GM10266 (cell line): ENCODE measurements around the gene L1TD1.
"Not testable (repeated sequence)": the region's sequence is repeated elsewhere in the genome, so short reads cannot be mapped to it uniquely, and the experiment has no call there.

Experiments
- DNase-seq: peaks from one replicate; pipeline ENCODE4 v3.0.0; 2012; ENCODE audit errors: extremely low spot score
- TF ChIP-seq, protein P1 (sequence below): IDR thresholded peaks from 2 replicates; pipeline ENCODE4 v1.5.1; 2012; ENCODE audit warnings: mild to moderate bottlenecking, low read depth; ENCODE audit not compliant: control insufficient read depth, insufficient read depth; ENCODE audit errors: missing control alignments

L1TD1 gene

DNA sequence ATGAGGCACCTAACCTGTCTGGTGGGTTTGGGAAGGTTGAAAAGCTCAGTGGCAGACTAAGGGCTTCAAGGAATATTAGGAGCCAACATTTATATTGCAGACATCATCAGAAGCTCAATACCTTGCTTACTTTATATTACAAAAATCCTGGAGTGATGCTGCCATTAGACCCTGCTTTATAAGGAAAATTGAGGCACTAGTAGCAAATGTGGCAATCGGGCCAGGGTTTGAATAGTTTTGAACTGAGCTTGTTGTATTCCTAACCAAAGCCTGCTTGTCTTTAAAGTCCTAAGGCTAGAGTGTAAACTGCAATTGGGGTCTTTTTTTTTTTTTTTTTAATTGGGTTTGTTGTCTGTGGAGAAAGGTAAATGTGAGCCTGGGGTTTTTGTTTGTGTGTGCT is 14.3 kb downstream of the L1TD1 start:
- TF ChIP-seq, protein P1, sequence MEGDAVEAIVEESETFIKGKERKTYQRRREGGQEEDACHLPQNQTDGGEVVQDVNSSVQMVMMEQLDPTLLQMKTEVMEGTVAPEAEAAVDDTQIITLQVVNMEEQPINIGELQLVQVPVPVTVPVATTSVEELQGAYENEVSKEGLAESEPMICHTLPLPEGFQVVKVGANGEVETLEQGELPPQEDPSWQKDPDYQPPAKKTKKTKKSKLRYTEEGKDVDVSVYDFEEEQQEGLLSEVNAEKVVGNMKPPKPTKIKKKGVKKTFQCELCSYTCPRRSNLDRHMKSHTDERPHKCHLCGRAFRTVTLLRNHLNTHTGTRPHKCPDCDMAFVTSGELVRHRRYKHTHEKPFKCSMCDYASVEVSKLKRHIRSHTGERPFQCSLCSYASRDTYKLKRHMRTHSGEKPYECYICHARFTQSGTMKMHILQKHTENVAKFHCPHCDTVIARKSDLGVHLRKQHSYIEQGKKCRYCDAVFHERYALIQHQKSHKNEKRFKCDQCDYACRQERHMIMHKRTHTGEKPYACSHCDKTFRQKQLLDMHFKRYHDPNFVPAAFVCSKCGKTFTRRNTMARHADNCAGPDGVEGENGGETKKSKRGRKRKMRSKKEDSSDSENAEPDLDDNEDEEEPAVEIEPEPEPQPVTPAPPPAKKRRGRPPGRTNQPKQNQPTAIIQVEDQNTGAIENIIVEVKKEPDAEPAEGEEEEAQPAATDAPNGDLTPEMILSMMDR: no peak
- DNase-seq: no peak

DNA sequence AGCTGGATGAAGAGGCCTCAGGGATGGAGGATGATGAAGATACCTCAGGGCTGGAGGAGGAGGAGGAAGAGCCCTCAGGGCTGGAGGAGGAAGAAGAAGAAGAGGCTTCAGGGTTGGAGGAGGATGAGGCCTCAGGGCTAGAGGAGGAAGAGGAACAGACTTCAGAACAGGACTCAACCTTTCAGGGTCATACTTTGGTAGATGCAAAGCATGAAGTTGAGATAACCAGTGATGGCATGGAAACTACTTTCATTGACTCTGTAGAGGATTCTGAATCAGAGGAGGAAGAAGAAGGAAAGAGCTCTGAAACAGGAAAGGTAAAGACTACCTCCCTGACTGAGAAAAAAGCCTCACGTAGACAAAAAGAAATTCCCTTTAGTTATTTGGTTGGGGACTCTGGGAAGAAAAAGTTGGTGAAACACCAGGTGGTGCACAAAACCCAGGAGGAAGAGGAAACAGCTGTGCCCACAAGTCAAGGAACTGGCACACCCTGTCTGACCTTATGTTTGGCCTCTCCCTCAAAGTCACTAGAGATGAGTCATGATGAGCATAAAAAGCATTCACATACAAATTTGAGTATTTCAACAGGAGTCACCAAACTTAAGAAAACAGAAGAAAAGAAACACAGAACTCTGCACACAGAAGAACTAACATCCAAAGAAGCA is 15.4 kb downstream of the L1TD1 start:
- no peak for DNase-seq
- TF ChIP-seq, protein P1: no peak

DNA sequence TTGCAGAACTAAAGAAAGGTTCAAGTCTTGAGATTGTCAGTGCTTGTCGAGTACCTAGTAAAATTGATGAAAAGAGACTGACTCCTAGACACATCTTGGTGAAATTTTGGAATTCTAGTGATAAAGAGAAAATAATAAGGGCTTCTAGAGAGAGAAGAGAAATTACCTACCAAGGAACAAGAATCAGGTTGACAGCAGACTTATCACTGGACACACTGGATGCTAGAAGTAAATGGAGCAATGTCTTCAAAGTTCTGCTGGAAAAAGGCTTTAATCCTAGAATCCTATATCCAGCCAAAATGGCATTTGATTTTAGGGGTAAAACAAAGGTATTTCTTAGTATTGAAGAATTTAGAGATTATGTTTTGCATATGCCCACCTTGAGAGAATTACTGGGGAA is 16.3 kb downstream of the L1TD1 start:
- no peak for DNase-seq
- TF ChIP-seq, protein P1: no peak

DNA sequence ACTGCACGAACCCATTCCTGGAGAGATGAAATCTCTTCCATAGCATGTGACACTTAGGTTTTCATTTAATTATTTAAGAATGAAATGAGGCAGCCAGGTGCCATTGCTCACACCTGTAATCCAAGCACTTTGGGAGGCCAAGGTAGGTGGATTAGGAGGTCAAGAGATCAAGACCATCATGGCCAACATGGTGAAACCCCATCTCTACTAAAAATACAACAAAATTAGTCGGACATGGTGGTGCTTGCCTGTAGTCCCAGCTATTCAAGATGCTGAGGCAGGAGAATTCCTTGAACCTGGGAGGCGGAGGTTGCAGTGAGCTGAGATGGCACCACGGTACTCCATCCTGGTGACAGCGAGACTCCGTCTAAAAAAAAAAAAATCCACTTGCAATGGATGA is 17.8 kb downstream of the L1TD1 start:
- TF ChIP-seq, protein P1: no peak
- DNase-seq: no peak

DNA sequence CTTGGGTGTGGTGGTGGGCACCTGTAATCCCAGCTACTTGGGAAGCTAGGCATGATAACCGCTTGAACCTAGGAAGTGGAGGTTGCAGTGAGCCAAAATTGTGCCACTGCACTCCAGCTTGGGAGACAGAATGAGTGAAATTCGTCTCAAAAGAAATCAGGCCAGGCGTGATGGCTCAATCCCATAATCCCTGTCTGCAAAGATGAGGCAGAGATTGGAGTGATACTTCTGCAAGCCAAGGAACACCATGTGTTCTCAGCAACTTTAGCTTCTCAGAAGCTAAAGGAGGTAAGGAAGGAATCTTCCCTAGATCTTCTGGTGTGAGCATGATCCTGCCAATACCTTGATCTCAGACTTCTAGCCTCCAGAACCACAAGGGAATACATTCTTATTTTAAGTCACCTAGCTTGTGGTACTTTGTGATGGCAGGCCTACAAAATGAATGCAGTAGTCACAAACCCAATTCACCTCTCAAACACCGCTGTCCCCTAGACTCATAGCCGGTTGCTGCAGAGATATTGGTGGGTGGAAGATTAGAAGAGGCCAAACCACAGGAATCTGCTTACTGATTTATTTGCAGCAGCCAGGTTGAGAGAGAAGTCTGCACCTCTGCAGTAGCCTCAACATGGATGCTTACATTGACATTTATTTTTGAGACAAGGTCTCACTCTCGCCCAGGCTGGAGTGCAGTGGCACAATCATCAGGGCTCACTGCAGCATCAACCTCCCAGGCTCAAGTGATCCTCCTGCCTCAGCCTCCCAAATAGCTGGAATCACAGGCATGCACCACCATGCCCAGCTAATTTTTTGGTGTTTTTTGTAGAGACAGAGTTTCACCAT is 18.6 kb downstream of the L1TD1 start:
- TF ChIP-seq, protein P1: no peak
- no peak for DNase-seq

DNA sequence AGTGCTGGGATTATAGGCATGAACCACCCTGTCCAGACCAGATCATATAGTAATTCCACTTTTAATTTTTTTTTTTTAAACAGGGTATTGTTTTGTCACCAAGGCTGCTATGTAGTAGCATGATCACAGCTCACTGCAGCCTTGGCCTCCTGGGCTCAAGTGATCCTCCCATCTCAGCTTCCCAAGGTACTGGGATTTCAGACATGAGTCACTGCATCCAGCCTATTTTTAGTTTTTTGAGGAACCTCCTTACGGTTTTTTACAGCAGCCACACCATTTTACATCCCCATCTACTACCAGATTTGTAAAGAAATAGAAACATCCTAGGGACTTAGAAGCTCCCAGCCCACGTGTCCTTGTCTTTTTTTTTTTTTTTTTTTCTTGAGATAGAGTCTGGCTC is 24.0 kb downstream of the L1TD1 start:
- no peak for DNase-seq

DNA sequence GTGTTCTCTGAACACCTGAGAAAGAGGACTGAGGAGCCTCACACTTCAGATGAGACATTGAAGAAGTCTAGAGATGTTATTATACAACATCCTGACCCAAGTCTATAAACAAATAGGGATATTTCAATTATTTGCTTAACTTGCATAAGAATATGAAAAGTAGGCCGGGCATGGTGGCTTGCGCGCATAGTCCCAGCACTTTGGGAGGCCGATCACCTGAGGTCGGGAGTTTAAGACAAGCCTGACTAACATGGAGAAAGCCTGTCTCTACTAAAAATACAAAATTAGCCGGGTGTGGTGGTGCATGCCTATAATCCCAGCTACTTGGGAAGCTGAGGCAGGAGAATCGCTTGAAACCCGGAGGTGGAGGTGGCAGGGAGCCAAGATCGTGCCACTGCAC is 25.8 kb downstream of the L1TD1 start:
- DNase-seq: not testable (repeated sequence)

More for the DNA sequence above, 24.0 kb downstream of the L1TD1 start:
- TF ChIP-seq, protein P1: no peak
